ENCODE data around the gene CCDC141. TPM values are rescaled to one million over a fixed set of nuclear protein-coding genes. Genes with fewer than 3 reads are reported as not detected.

Gene CCDC141
- total RNA-seq, 2 donors from 2014 or later: 118 to 142 TPM

- Mint-ChIP-seq H3K27me3 (ENCODE audit: insufficient read depth) (no peaks in the 10 kb centered on the region), H3K36me3 (ENCODE audit: low read depth) (peaks cover 63% of the 10 kb centered on the region), H3K27ac (no peak overlapping the region), H3K4me1 (peaks cover 9% of the 10 kb centered on the region), H3K9me3 (no peaks in the 10 kb centered on the region), H3K4me3 (no peak overlapping the region)
- 93 to 94% methylated on average over 2 to 7 of the region's 7 CpGs for WGBS, 2 experiments (ENCODE audit: insufficient coverage in 1 of 2, insufficient read length in 1 of 2)
- no peak for TF ChIP-seq CTCF (conservative IDR thresholded peaks at IDR 0.05)
- Histone ChIP-seq H3K27me3 (ENCODE audit: control insufficient read depth, insufficient read depth, low read length, poor library complexity, severe bottlenecking) (no peaks in the 10 kb centered on the region), H3K4me1 (ENCODE audit: control insufficient read depth, insufficient read depth, low read length) (no peaks in the 10 kb centered on the region), H3K27ac (ENCODE audit: low read depth, low read length) (no peak overlapping the region), H3K9ac (ENCODE audit: extremely low read depth, low read length, poor library complexity, severe bottlenecking) (no peak overlapping the region), H3K4me3 (ENCODE audit: low read length) (no peak overlapping the region), H3K36me3 (ENCODE audit: control insufficient read depth, insufficient read depth, low read length) (peaks cover 72% of the 10 kb centered on the region), H3K9me3 (ENCODE audit: control insufficient read depth, low read length) (peaks cover 5% of the 10 kb centered on the region)
- DNase-seq: no peak
Measured at GRCh38 chr2:178824181-178824580, 225.8 kb downstream of the CCDC141 start.

- TF ChIP-seq CTCF (conservative IDR thresholded peaks at IDR 0.05): no peak
- peak overlapping the region; percentile 56 for H3K27ac Mint-ChIP-seq
- Histone ChIP-seq H3K4me3 (ENCODE audit: low read length) (no peak overlapping the region), H3K27me3 (ENCODE audit: control insufficient read depth, insufficient read depth, low read length, poor library complexity, severe bottlenecking) (no peaks in the 10 kb centered on the region), H3K9me3 (ENCODE audit: control insufficient read depth, low read length) (no peaks in the 10 kb centered on the region), H3K9ac (ENCODE audit: extremely low read depth, low read length, poor library complexity, severe bottlenecking) (no peak overlapping the region), H3K4me1 (ENCODE audit: control insufficient read depth, insufficient read depth, low read length) (no peaks in the 10 kb centered on the region), H3K27ac (ENCODE audit: low read depth, low read length) (no peak overlapping the region), H3K36me3 (ENCODE audit: control insufficient read depth, insufficient read depth, low read length) (peaks cover 60% of the 10 kb centered on the region)
- peaks cover 52% of the 10 kb centered on the region for H3K36me3 Mint-ChIP-seq (ENCODE audit: low read depth)
- H3K4me1 Mint-ChIP-seq: peaks cover 6% of the 10 kb centered on the region
- WGBS, 2 experiments (ENCODE audit: insufficient coverage in 1 of 2, insufficient read length in 1 of 2): 63 to 70% methylated on average over 2 to 4 of the region's 4 CpGs
- no peaks in the 10 kb centered on the region for H3K9me3 Mint-ChIP-seq
- H3K4me3 Mint-ChIP-seq: no peak overlapping the region
- DNase-seq: no peak
- H3K27me3 Mint-ChIP-seq (ENCODE audit: insufficient read depth): no peaks in the 10 kb centered on the region
Measured at GRCh38 chr2:178819992-178820391, 229.9 kb downstream of the CCDC141 start.

- 89 to 91% methylated on average over 1 of the region's 1 CpG for WGBS, 2 experiments (ENCODE audit: insufficient coverage in 1 of 2, insufficient read length in 1 of 2)
- no peak overlapping the region for H3K27ac ChIP-seq (ENCODE audit: low read depth, low read length)
- Mint-ChIP-seq H3K9me3 (no peaks in the 10 kb centered on the region), H3K4me1 (peaks cover 6% of the 10 kb centered on the region), H3K4me3 (no peak overlapping the region), H3K27ac (no peak overlapping the region), H3K36me3 (ENCODE audit: low read depth) (peaks cover 57% of the 10 kb centered on the region), H3K27me3 (ENCODE audit: insufficient read depth) (no peaks in the 10 kb centered on the region)
- no peaks in the 10 kb centered on the region for H3K9me3 ChIP-seq (ENCODE audit: control insufficient read depth, low read length)
- no peak overlapping the region for H3K4me3 ChIP-seq (ENCODE audit: low read length)
- H3K36me3 ChIP-seq (ENCODE audit: control insufficient read depth, insufficient read depth, low read length): peaks cover 65% of the 10 kb centered on the region
- DNase-seq: no peak
- no peaks in the 10 kb centered on the region for H3K4me1 ChIP-seq (ENCODE audit: control insufficient read depth, insufficient read depth, low read length)
- no peak overlapping the region for H3K9ac ChIP-seq (ENCODE audit: extremely low read depth, low read length, poor library complexity, severe bottlenecking)
- H3K27me3 ChIP-seq (ENCODE audit: control insufficient read depth, insufficient read depth, low read length, poor library complexity, severe bottlenecking): no peaks in the 10 kb centered on the region
- TF ChIP-seq CTCF (conservative IDR thresholded peaks at IDR 0.05): no peak
Measured at GRCh38 chr2:178819147-178819875, 230.6 kb downstream of the CCDC141 start.
